ENCODE results near the gene MBNL2.

DNA sequence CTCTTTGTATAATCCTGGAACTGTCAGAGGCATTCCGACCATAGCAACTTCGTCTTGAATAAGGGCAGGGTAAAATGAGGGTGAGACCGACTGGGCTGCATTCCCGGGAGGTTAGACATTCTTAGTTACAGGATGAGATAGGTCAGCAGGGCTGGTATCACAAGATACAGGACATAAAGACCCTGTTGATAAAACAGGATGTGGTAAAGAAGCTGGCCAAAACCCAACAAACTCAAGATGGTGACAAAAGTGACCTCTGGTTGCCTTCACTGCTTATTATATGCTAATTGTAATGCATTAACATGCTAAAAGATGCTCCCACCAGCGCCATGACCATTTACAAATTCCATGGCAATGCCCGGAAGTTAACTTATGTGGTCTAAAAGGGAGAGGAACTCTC, 27.7 kb upstream of the MBNL2 start:
- TF ChIP-seq CEBPB (IDR thresholded peaks at IDR 0.05) (no peak), EGR1 (IDR thresholded peaks at IDR 0.05) (no peak), NFIC (IDR thresholded peaks at IDR 0.05) (no peak), EP300 (IDR thresholded peaks at IDR 0.05; ENCODE audit: borderline replicate concordance) (no peak), CREB1 (IDR thresholded peaks at IDR 0.05; ENCODE audit: low read depth) (no peak), TAF1 (IDR thresholded peaks at IDR 0.05; ENCODE audit: low read depth) (no peak), FOXM1 (IDR thresholded peaks at IDR 0.05; ENCODE audit: borderline replicate concordance, low read depth) (no peak)
